ENCODE results near the gene CYP2D6. TPM values are rescaled to one million over a fixed set of nuclear protein-coding genes. Genes with fewer than 3 reads are reported as not detected.

CYP2D6 gene
- total RNA-seq, 1 experiment from 2014 or later = 1.7 TPM

DNA sequence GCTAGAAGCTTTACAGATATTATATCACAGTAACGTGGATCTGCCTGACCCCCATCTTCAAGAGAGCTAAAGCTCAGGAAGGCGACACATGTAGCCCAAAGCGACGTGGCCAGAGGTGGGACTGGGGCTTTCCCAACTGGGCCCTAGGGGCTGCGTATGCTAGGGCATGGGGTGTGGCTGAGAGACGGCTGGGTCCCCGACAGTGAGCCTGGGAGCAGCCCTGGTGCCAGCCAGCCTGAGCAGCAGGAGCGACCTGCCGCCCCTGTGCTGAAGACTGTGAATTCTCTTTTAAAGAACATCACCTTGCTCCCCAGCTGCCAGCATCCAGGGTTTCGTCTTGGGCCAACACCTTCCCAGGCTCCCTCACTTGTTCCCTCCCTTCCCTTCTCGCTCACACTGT, 32.9 kb upstream of the CYP2D6 start (continued):
- no peak for TF ChIP-seq FOXJ3 (CRISPR knock-in tag; IDR thresholded peaks at IDR 0.05; ENCODE audit: borderline replicate concordance)
- TF ChIP-seq ZNF263 (CRISPR knock-in tag; IDR thresholded peaks at IDR 0.05; ENCODE audit: low read depth) = no peak

DNA sequence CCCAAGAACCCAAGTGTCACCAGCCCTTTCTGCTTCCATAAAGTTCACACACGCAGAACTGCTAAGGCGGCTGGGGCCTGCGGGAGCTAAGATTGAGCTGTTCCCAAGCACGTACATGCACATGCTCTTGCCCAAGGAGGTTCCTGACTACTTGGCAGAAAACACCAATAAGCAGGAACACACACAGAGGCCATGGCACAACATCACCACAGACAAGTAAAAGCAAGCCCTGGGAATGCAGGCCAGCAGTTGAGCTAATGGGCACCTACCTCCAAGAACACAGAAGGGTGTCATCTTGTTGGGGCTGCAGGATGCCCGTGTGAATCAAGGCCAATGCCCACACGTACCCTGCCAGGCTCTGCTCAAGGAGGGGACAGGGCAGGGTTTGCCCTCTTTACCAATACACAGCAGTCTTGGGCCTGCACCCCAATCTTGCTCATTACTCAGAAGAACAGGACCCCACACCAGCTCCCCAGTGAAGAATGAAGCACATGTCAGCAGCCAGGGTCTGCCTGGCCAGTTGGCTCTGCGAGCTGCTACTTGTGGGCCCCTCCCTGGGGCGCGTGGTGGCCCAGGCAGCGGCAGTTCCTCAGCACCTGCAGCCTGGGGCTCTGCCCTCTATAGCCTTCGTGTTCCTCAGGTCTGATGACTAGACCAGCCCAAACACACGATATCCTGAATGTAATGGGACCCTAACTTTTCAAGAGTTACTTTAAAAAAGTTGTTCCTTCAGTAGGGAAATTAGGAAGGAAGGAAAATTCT, 32.3 kb upstream of the CYP2D6 start:
- peaks cover 14% of the 10 kb centered on the region for H3K36me3 Mint-ChIP-seq
- H3K9me3 Mint-ChIP-seq = no peaks in the 10 kb centered on the region
- no peak overlapping the region for H3K27ac Mint-ChIP-seq
- no peaks in the 10 kb centered on the region for H3K4me1 Mint-ChIP-seq
- ATAC-seq = no peak
- H3K4me3 Mint-ChIP-seq = no peak overlapping the region
- no peak for TF ChIP-seq E2F1 (CRISPR knock-in tag; IDR thresholded peaks at IDR 0.05)
- no peak for TF ChIP-seq ZNF425 (CRISPR knock-in tag; conservative IDR thresholded peaks at IDR 0.05)
- TF ChIP-seq, protein P1, sequence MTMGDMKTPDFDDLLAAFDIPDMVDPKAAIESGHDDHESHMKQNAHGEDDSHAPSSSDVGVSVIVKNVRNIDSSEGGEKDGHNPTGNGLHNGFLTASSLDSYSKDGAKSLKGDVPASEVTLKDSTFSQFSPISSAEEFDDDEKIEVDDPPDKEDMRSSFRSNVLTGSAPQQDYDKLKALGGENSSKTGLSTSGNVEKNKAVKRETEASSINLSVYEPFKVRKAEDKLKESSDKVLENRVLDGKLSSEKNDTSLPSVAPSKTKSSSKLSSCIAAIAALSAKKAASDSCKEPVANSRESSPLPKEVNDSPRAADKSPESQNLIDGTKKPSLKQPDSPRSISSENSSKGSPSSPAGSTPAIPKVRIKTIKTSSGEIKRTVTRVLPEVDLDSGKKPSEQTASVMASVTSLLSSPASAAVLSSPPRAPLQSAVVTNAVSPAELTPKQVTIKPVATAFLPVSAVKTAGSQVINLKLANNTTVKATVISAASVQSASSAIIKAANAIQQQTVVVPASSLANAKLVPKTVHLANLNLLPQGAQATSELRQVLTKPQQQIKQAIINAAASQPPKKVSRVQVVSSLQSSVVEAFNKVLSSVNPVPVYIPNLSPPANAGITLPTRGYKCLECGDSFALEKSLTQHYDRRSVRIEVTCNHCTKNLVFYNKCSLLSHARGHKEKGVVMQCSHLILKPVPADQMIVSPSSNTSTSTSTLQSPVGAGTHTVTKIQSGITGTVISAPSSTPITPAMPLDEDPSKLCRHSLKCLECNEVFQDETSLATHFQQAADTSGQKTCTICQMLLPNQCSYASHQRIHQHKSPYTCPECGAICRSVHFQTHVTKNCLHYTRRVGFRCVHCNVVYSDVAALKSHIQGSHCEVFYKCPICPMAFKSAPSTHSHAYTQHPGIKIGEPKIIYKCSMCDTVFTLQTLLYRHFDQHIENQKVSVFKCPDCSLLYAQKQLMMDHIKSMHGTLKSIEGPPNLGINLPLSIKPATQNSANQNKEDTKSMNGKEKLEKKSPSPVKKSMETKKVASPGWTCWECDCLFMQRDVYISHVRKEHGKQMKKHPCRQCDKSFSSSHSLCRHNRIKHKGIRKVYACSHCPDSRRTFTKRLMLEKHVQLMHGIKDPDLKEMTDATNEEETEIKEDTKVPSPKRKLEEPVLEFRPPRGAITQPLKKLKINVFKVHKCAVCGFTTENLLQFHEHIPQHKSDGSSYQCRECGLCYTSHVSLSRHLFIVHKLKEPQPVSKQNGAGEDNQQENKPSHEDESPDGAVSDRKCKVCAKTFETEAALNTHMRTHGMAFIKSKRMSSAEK (CRISPR knock-in tag; IDR thresholded peaks at IDR 0.05; ENCODE audit: borderline replicate concordance) = no peak
- TF ChIP-seq IRF1 (CRISPR knock-in tag; IDR thresholded peaks at IDR 0.05) = no peak
- no peak for TF ChIP-seq FOXJ3 (CRISPR knock-in tag; IDR thresholded peaks at IDR 0.05; ENCODE audit: borderline replicate concordance)
- no peak for TF ChIP-seq OVOL2 (CRISPR knock-in tag; IDR thresholded peaks at IDR 0.05; ENCODE audit: borderline replicate concordance)
- no peak for DNase-seq (ENCODE audit: low spot score)
- ChIA-PET CTCF (interaction anchor here (0.5 kb wide), 1 partner anchor 329 kb away, joined by 3 read pairs; no protein-coding TSS in a partner anchor), POLR2A (no interaction called here)
- no peaks in the 10 kb centered on the region for H3K27me3 Mint-ChIP-seq (ENCODE audit: low read depth)

DNA sequence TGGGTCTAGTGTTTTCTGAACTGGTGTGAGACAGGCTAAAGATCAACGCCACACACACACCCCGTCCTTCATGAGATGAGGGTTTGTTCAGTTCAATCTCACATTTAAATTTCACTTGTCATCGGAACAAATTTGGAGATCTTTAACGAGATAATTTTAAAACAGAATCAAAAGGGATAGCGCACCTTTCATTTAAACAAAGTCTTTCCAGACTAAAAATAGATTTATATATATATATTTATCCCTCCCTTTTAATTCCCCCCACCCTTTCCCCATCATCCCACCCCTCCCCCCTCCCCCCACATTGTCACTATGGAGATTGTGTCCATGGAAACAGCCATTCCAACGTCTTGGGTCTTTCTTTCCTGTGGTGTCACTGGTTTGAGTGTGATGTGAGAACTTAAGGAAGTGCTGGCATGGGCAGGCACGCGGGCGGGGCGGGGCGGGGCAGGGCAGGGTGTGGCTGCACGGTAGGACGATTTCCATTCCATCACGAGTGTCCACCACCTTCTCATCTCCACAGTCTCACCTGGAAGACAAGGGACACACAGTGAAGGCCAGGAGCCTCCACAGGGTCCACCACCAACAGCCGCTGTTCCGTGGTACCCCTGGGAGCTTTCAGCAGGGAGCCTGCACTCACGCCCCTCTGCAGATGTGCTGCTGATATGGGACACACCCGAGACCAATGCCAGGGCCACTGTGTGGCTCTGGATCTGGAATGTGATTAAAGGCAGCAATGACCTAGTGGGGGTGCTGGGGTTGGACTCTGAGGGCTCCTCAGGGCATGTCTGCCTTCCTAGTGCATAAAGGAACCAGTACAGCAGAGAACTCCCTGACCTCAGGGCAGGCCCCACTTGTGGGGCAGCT, 30.5 kb upstream of the CYP2D6 start:
- Mint-ChIP-seq H3K27ac (no peak overlapping the region), H3K4me1 (no peaks in the 10 kb centered on the region), H3K27me3 (ENCODE audit: low read depth) (no peaks in the 10 kb centered on the region), H3K4me3 (no peak overlapping the region), H3K36me3 (peaks cover 13% of the 10 kb centered on the region), H3K9me3 (no peaks in the 10 kb centered on the region)
- ChIA-PET POLR2A (no interaction called here), CTCF (interaction anchor here (0.6 to 1.0 kb wide), 2 partner anchors 56 to 464 kb away, joined by 3 to 4 read pairs; no protein-coding TSS in a partner anchor)
- DNase-seq (ENCODE audit: low spot score) = no peak
- ATAC-seq = no peak
- TF ChIP-seq, protein P2, sequence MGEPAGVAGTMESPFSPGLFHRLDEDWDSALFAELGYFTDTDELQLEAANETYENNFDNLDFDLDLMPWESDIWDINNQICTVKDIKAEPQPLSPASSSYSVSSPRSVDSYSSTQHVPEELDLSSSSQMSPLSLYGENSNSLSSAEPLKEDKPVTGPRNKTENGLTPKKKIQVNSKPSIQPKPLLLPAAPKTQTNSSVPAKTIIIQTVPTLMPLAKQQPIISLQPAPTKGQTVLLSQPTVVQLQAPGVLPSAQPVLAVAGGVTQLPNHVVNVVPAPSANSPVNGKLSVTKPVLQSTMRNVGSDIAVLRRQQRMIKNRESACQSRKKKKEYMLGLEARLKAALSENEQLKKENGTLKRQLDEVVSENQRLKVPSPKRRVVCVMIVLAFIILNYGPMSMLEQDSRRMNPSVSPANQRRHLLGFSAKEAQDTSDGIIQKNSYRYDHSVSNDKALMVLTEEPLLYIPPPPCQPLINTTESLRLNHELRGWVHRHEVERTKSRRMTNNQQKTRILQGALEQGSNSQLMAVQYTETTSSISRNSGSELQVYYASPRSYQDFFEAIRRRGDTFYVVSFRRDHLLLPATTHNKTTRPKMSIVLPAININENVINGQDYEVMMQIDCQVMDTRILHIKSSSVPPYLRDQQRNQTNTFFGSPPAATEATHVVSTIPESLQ (CRISPR knock-in tag; IDR thresholded peaks at IDR 0.05) = no peak
- TF ChIP-seq HMGA2 (CRISPR knock-in tag; IDR thresholded peaks at IDR 0.05) = no peak
- TF ChIP-seq ZNF138 (CRISPR knock-in tag; conservative IDR thresholded peaks at IDR 0.05) = no peak
- no peak for TF ChIP-seq PRRX2 (CRISPR knock-in tag; IDR thresholded peaks at IDR 0.05)
- no peak for TF ChIP-seq PRDM15 (CRISPR knock-in tag; IDR thresholded peaks at IDR 0.05)
- no peak for TF ChIP-seq ETV6 (CRISPR knock-in tag; IDR thresholded peaks at IDR 0.05)
- TF ChIP-seq USF1 (CRISPR knock-in tag; IDR thresholded peaks at IDR 0.05) = no peak
